ENCODE data around the gene MYO3B. TPM values are rescaled to one million over a fixed set of nuclear protein-coding genes. Genes with fewer than 3 reads are reported as not detected.

Gene MYO3B
- total RNA-seq, 1 donor from 2014 or later = not detected

DNA sequence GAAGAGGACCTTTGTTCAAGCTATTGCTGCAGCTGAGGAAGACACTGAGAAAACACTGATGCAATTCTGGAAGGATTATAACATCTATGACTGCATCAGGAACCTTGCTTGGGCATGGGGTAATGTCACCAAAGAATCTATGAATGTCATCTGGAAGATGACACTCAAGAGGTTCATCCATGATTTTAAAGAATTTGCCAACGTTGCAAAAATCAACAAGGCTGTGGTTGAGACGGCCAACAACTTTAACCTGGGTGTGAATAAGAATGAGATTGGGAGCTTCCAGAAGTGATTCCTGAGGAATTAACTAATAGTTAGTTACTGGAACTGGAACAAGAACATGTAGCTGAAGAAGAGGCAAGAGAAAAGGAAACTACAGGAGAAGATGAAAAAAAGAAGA is 410.8 kb downstream of the MYO3B start:
- Mint-ChIP-seq H3K27ac (ENCODE audit: unreplicated experiment) (no peak overlapping the region), H3K4me3 (no peak overlapping the region), H3K36me3 (ENCODE audit: low read depth) (no peaks in the 10 kb centered on the region), H3K4me1 (peaks cover 1% of the 10 kb centered on the region), H3K9me3 (no peaks in the 10 kb centered on the region), H3K27me3 (ENCODE audit: low read depth) (no peaks in the 10 kb centered on the region)
- TF ChIP-seq, protein P1, sequence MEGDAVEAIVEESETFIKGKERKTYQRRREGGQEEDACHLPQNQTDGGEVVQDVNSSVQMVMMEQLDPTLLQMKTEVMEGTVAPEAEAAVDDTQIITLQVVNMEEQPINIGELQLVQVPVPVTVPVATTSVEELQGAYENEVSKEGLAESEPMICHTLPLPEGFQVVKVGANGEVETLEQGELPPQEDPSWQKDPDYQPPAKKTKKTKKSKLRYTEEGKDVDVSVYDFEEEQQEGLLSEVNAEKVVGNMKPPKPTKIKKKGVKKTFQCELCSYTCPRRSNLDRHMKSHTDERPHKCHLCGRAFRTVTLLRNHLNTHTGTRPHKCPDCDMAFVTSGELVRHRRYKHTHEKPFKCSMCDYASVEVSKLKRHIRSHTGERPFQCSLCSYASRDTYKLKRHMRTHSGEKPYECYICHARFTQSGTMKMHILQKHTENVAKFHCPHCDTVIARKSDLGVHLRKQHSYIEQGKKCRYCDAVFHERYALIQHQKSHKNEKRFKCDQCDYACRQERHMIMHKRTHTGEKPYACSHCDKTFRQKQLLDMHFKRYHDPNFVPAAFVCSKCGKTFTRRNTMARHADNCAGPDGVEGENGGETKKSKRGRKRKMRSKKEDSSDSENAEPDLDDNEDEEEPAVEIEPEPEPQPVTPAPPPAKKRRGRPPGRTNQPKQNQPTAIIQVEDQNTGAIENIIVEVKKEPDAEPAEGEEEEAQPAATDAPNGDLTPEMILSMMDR (conservative IDR thresholded peaks at IDR 0.05) = no peak
- DNase-seq (ENCODE audit: low read depth, low spot score) = no peak

DNA sequence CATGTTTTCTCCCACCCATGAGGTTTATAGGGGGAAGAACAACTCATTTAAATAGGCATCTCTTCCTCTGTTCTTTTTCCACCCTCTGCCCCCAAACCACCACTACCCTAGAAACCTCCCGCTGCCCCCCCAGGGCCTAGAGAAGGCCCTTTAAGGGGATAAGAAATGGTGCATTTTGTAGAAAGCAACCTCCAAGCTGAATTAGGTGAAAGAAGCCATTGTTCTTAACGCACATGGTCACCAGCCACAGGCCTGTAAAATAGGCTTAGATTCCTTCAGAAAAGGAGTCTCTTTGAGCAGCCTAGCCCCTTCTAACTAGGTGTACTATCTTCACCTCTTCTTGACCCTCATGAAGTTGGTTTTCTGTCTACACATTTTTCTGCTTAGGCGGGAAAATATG is 418.6 kb downstream of the MYO3B start:
- Mint-ChIP-seq H3K36me3 (ENCODE audit: low read depth) (no peaks in the 10 kb centered on the region), H3K27me3 (ENCODE audit: low read depth) (no peaks in the 10 kb centered on the region), H3K9me3 (no peaks in the 10 kb centered on the region), H3K4me1 (peaks cover 13% of the 10 kb centered on the region), H3K4me3 (no peak overlapping the region), H3K27ac (ENCODE audit: unreplicated experiment) (no peak overlapping the region)
- no peak for DNase-seq (ENCODE audit: low read depth, low spot score)
- TF ChIP-seq, protein P1 (conservative IDR thresholded peaks at IDR 0.05) = no peak

DNA sequence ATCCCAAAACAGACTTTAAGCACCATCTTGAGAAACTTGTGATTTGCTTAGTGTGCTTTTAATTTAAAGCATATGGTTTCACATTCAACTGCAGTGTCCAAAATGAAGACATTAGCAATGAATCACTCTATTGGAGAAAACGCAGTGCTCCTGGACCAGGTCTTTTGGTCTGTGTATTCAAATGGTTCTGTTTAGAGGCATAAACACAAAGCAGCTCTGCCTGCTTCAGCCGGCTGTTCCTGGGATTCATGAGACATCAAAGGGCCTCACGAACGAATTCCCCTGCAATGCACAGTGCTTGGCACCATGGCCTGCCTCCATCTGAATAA is 420.1 kb downstream of the MYO3B start:
- no peak overlapping the region for H3K4me3 Mint-ChIP-seq
- no peaks in the 10 kb centered on the region for H3K27me3 Mint-ChIP-seq (ENCODE audit: low read depth)
- H3K27ac Mint-ChIP-seq (ENCODE audit: unreplicated experiment) = no peak overlapping the region
- TF ChIP-seq, protein P1 (conservative IDR thresholded peaks at IDR 0.05) = no peak
- no peaks in the 10 kb centered on the region for H3K9me3 Mint-ChIP-seq
- H3K36me3 Mint-ChIP-seq (ENCODE audit: low read depth) = no peaks in the 10 kb centered on the region
- peaks cover 13% of the 10 kb centered on the region for H3K4me1 Mint-ChIP-seq
- DNase-seq (ENCODE audit: low read depth, low spot score) = no peak

DNA sequence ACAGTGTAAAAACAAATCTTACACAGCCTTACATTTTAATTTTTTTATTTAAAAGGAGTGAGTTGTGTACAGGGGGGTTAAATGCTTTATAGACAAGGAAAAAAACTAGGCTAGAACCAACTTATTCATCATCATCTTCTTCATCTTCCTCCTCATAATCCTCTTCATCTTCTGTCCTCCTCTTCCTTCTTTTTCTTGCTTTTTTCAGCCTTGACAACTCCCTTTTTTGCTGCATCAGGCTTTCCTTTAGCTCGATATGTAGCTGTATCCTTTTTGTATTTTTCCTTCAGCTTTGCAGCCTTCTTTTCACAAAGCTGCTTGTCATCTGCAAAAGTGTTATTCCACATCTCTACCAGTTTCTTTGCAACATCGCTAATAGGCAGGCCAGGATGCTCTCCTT is 423.5 kb downstream of the MYO3B start:
- peaks cover 10% of the 10 kb centered on the region for H3K4me1 Mint-ChIP-seq
- no peak overlapping the region for H3K4me3 Mint-ChIP-seq
- no peaks in the 10 kb centered on the region for H3K27me3 Mint-ChIP-seq (ENCODE audit: low read depth)
- no peak for DNase-seq (ENCODE audit: low read depth, low spot score)
- H3K9me3 Mint-ChIP-seq = no peaks in the 10 kb centered on the region
- H3K27ac Mint-ChIP-seq (ENCODE audit: unreplicated experiment) = no peak overlapping the region
- no peaks in the 10 kb centered on the region for H3K36me3 Mint-ChIP-seq (ENCODE audit: low read depth)
- TF ChIP-seq, protein P1 (conservative IDR thresholded peaks at IDR 0.05) = no peak

DNA sequence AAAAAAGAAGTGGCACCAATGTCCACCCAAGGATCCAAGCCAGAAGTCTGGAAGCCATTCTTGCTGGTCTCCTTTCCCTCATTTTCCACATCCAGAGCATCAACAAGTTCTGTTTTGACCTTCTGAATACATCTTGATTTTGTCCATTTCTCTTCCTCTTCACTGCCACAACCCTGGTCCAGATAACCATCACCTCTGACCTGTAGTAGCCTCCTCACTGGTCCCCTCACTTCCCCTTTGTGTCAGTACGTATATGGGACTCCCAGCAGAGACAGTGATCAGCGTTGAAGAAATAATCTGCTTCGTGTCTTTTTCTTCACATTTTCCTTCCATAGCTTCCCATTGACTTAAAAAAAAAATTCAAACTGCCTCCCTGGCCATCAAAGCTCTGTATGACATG is 427.9 kb downstream of the MYO3B start:
- Mint-ChIP-seq H3K4me1 (no peaks in the 10 kb centered on the region), H3K36me3 (ENCODE audit: low read depth) (no peaks in the 10 kb centered on the region), H3K27ac (ENCODE audit: unreplicated experiment) (no peak overlapping the region), H3K9me3 (no peaks in the 10 kb centered on the region), H3K4me3 (no peak overlapping the region), H3K27me3 (ENCODE audit: low read depth) (no peaks in the 10 kb centered on the region)
- TF ChIP-seq, protein P1 (conservative IDR thresholded peaks at IDR 0.05) = no peak
- no peak for DNase-seq (ENCODE audit: low read depth, low spot score)

DNA sequence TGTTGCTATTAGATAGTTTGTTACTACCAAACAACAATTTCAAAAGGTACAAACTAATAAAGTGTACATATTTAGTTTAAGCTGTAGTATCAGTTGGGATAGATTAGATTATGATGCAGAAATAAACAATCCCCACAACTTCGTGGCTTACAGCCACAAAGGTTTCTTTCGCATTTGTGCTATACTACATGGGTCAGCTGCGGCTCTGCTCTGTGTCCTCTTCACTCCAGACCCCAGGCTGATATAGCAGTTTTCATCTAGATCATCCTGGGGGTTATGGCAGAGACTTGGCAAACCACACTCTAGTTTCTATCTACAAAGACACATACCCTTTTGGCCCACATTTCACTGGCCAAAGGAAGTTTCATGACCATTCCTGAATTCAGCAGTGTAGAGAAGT is 429.2 kb downstream of the MYO3B start:
- DNase-seq (ENCODE audit: low read depth, low spot score) = no peak
- H3K4me1 Mint-ChIP-seq = no peaks in the 10 kb centered on the region
- H3K9me3 Mint-ChIP-seq = no peaks in the 10 kb centered on the region
- H3K27ac Mint-ChIP-seq (ENCODE audit: unreplicated experiment) = no peak overlapping the region
- no peak overlapping the region for H3K4me3 Mint-ChIP-seq
- H3K27me3 Mint-ChIP-seq (ENCODE audit: low read depth) = no peaks in the 10 kb centered on the region
- no peaks in the 10 kb centered on the region for H3K36me3 Mint-ChIP-seq (ENCODE audit: low read depth)
- TF ChIP-seq, protein P1 (conservative IDR thresholded peaks at IDR 0.05) = no peak

Data from neural crest cell (in vitro differentiated cells).